Suprapubic skin (tissue), 4 donors: ENCODE measurements around the gene FAM174B.

ENCODE experiments used
- CTCF ChIP-seq, 2 donors: fragments of 200-600 bp in 1 of 2; fragments of 450-650 bp in 1 of 2; sonication (generic) in 1 of 2; IDR thresholded peaks; one replicate each; pipeline ENCODE4 v1.5.1; 2016 to 2019; ENCODE audit warnings: antibody characterized with exemption in 2 of 2, mild to moderate bottlenecking in 1 of 2, moderate library complexity in 1 of 2
- EP300 ChIP-seq: sonication (generic); formaldehyde crosslinking; IDR thresholded peaks from one replicate; pipeline ENCODE4 v1.6.1; 2017; ENCODE audit warnings: antibody characterized with exemption
- POLR2A ChIP-seq, 2 donors: fragments of 450-650 bp; IDR thresholded peaks; one replicate each; pipeline ENCODE4 v1.6.1; 2017; ENCODE audit warnings: antibody characterized with exemption in 2 of 2, mild to moderate bottlenecking in 2 of 2, moderate library complexity in 2 of 2
- POLR2AphosphoS5 ChIP-seq, 3 donors: sonication (generic); formaldehyde crosslinking; IDR thresholded peaks; one replicate each; pipeline ENCODE4 v1.6.1; 2017; ENCODE audit warnings: antibody characterized with exemption in 3 of 3

- TF ChIP-seq CTCF (IDR thresholded peaks at IDR 0.05) (no peak), POLR2A (IDR thresholded peaks at IDR 0.05) (no peak), POLR2AphosphoS5 (IDR thresholded peaks at IDR 0.05) (no peak), EP300 (no peak)
These were observed 59.8 kb downstream of the FAM174B start for GRCh38 chr15:92595506-92596381.
